HepG2 (cell line): ENCODE data around the gene SNRNP200. TPM values are rescaled to one million over a fixed set of nuclear protein-coding genes. Genes with fewer than 3 reads are reported as not detected.

Source experiments
- ATF5 ChIP-seq: sonication (generic); formaldehyde crosslinking; IDR thresholded peaks from 2 replicates; pipeline ENCODE4 v1.4.0; 2020; ENCODE audit warnings: mild to moderate bottlenecking, low read depth, missing genetic modification reagents
- BHLHE40 ChIP-seq: IDR thresholded peaks from 2 replicates; pipeline ENCODE4 v1.6.1; 2011; ENCODE audit warnings: low read length, improper control_type of control experiment
- CCAR2 ChIP-seq: fragments of 200-400 bp; formaldehyde crosslinking; optimal IDR thresholded peaks from 2 replicates; pipeline ENCODE3; 2018; ENCODE audit warnings: low read depth, mild to moderate bottlenecking, low read length, moderate library complexity
- CREB1 ChIP-seq, 2 experiments: fragments of 450-650 bp in 1 of 2; IDR thresholded peaks; 2 replicates each; pipeline ENCODE4 v1.6.1; 2016 to 2017; ENCODE audit warnings: control low read depth in 1 of 2, mild to moderate bottlenecking in 1 of 2, missing compliant biosample characterization in 1 of 2, missing genetic modification characterization in 1 of 2
- JUND ChIP-seq: sonication (generic); formaldehyde crosslinking; IDR thresholded peaks from 2 replicates; pipeline ENCODE4 v1.8.0; 2022; ENCODE audit warnings: mild to moderate bottlenecking, missing genetic modification reagents
- MLLT10 ChIP-seq: sonication (generic); formaldehyde crosslinking; IDR thresholded peaks from 2 replicates; pipeline ENCODE4 v1.4.0; 2020; ENCODE audit warnings: missing genetic modification reagents
- NFATC3 ChIP-seq: sonication (generic); formaldehyde crosslinking; IDR thresholded peaks from 2 replicates; pipeline ENCODE4 v1.5.1; 2020; ENCODE audit warnings: mild to moderate bottlenecking, missing genetic modification reagents
- NR0B2 ChIP-seq: sonication (generic); formaldehyde crosslinking; IDR thresholded peaks from 2 replicates; pipeline ENCODE4 v1.4.0; 2020; ENCODE audit warnings: mild to moderate bottlenecking, missing genetic modification reagents
- PBX3 ChIP-seq: sonication (generic); formaldehyde crosslinking; IDR thresholded peaks from 2 replicates; pipeline ENCODE4 v1.8.1; 2023; ENCODE audit warnings: missing genetic modification reagents, inconsistent platforms, borderline replicate concordance
- RFX5 ChIP-seq: IDR thresholded peaks from 2 replicates; pipeline ENCODE4 v1.6.1; 2011; ENCODE audit warnings: low read depth, low read length, improper control_type of control experiment
- SP5 ChIP-seq: IDR thresholded peaks from 2 replicates; pipeline ENCODE4 v1.6.1; 2016; ENCODE audit warnings: low read depth, borderline replicate concordance
- SRSF9 ChIP-seq: fragments of 200-400 bp; formaldehyde crosslinking; IDR thresholded peaks from 2 replicates; pipeline ENCODE4 v1.6.1; 2018; ENCODE audit warnings: borderline replicate concordance, mild to moderate bottlenecking, low read depth, low read length; ENCODE audit not compliant: insufficient read depth, poor library complexity, severe bottlenecking
- ZFY ChIP-seq: sonication (generic); formaldehyde crosslinking; IDR thresholded peaks from 2 replicates; pipeline ENCODE4 v1.4.0; 2020; ENCODE audit warnings: missing genetic modification reagents
- ZNF101 ChIP-seq: sonication (generic); formaldehyde crosslinking; IDR thresholded peaks from 2 replicates; pipeline ENCODE4 v1.4.0; 2020; ENCODE audit warnings: mild to moderate bottlenecking, low read depth, missing genetic modification reagents, borderline replicate concordance
- ZNF318 ChIP-seq: sonication (generic); formaldehyde crosslinking; IDR thresholded peaks from 2 replicates; pipeline ENCODE4 v1.4.0; 2020; ENCODE audit warnings: mild to moderate bottlenecking, missing genetic modification reagents
- ZNF616 ChIP-seq: sonication (generic); formaldehyde crosslinking; IDR thresholded peaks from 2 replicates; pipeline ENCODE4 v1.5.0; 2020; ENCODE audit warnings: low read depth, mild to moderate bottlenecking, missing genetic modification reagents
- ZNF781 ChIP-seq: sonication (generic); formaldehyde crosslinking; IDR thresholded peaks from 2 replicates; pipeline ENCODE4 v1.5.1; 2020; ENCODE audit warnings: borderline replicate concordance, mild to moderate bottlenecking, missing genetic modification reagents; ENCODE audit errors: not compliant biosample characterization
- polyA plus RNA-seq, 8 experiments: library from polyadenylated mRNA; depleted of rRNA in 3 of 8; stranded (reverse) in 7 of 8; unstranded in 1 of 8; fragments of >200 nt; fragmentation: Illumina TruSeq in 4 of 8; extraction: Trizol in 4 of 8; gene quantifications; 2 replicates each; pipeline versions ENCODE4 v1.2.1 to v1.2.3, GENCODE V29; 2011 to 2016; ENCODE audit warnings: low read depth in 4 of 8, missing spikeins in 1 of 8, mixed read lengths in 1 of 8; ENCODE audit not compliant: insufficient read depth in 1 of 8
- total RNA-seq, 5 experiments: library from RNA; depleted of rRNA; stranded (reverse); fragments of >200 nt; fragmentation: Illumina TruSeq; extraction: Trizol; gene quantifications; 2 replicates each; pipeline ENCODE4 v1.2.3, GENCODE V29; 2016; ENCODE audit warnings: low read depth in 1 of 5

The SNRNP200 gene
- total and polyA plus RNA-seq, 2 of the 13 experiments (the other 11 are each of a cell fraction or from before 2014, with no cell fraction given), result 99.0 to 232 TPM

- TF ChIP-seq ZNF318 (CRISPR knock-in tag), result peak; percentile 97
- no peak for TF ChIP-seq SRSF9
- peak; percentile 93 for TF ChIP-seq CREB1 (IDR thresholded peaks at IDR 0.05)
- TF ChIP-seq CREB1 (CRISPR knock-in tag; IDR thresholded peaks at IDR 0.05), result peak; percentile 94
- peak; percentile 86 for TF ChIP-seq BHLHE40
- peak; percentile 49 for TF ChIP-seq NFATC3
- TF ChIP-seq ZNF616 (CRISPR knock-in tag), result no peak
- no peak for TF ChIP-seq MLLT10 (CRISPR knock-in tag)
- TF ChIP-seq RFX5, result no peak; the same call in 1 of the 2 replicates
- no peak for TF ChIP-seq PBX3
- TF ChIP-seq ZNF101 (CRISPR knock-in tag), result peak; percentile 92; the same call in 1 of the 2 replicates
- TF ChIP-seq ZFY (CRISPR knock-in tag), result peak; percentile 99
- TF ChIP-seq SP5 (CRISPR knock-in tag), result 0 out of 2 replicates have a peak, but pooled peaks have one; percentile 8
- TF ChIP-seq ZNF781 (CRISPR knock-in tag), result peak; percentile 97
- peak; percentile 42; the same call in 1 of the 2 replicates for TF ChIP-seq NR0B2 (CRISPR knock-in tag)
- TF ChIP-seq JUND (CRISPR knock-in tag), result no peak; the same call in 1 of the 2 replicates
- 0 out of 2 replicates have a peak, but pooled peaks have one; percentile 72 for TF ChIP-seq ATF5 (CRISPR knock-in tag)
- TF ChIP-seq CCAR2, result no peak
These were observed 39.3 kb downstream of the SNRNP200 start, which contains the start of the genes CIAO1 and TMEM127 (continued) for GRCh38 chr2:96265840-96266679.
